Activated naive CD8-positive, alpha-beta T cell (primary cell): Measurements from ENCODE around the gene ATG4A.

ENCODE experiments used
- H3K27ac Mint-ChIP-seq: one replicate; pipeline ENCODE4 v1.8.0; 2021; ENCODE audit warnings: mixed read lengths
- H3K27me3 Mint-ChIP-seq: one replicate; pipeline ENCODE4 v1.8.0; 2021; ENCODE audit warnings: mixed read lengths
- H3K36me3 Mint-ChIP-seq: one replicate; pipeline ENCODE4 v1.8.0; 2021; ENCODE audit warnings: mixed read lengths
- H3K4me1 Mint-ChIP-seq: one replicate; pipeline ENCODE4 v1.8.0; 2021; ENCODE audit warnings: low read depth, mixed read lengths
- H3K4me3 Mint-ChIP-seq: one replicate; pipeline ENCODE4 v1.8.0; 2021; ENCODE audit warnings: mild to moderate bottlenecking, mixed read lengths
- H3K9me3 Mint-ChIP-seq: one replicate; pipeline ENCODE4 v1.8.0; 2021; ENCODE audit warnings: low read depth, mixed read lengths

ATG4A gene

GRCh38 chrX:108091264-108091877 lies at the start of gene ATG4A, which contains the start of gene PSMD10:
TSS of gene ATG4A (plus strand) at chrX:108091778. CDS start at chrX:108091827, 49 bp downstream.
TSS of gene PSMD10 (minus strand) at chrX:108091542. CDS start at chrX:108091520, 22 bp downstream.
- Mint-ChIP-seq H3K36me3 (peaks cover 2% of the 10 kb centered on the region), H3K4me3 (no peak within 1 kb of the TSS), H3K27me3 (no peaks in the 10 kb centered on the region), H3K27ac (no peak within 1 kb of the TSS), H3K9me3 (no peaks in the 10 kb centered on the region), H3K4me1 (peaks cover 15% of the 10 kb centered on the region)

- Mint-ChIP-seq H3K27ac (no peak within 1 kb of the TSS), H3K4me3 (no peak within 1 kb of the TSS), H3K27me3 (no peaks in the 10 kb centered on the region), H3K9me3 (no peaks in the 10 kb centered on the region), H3K36me3 (peaks cover 5% of the 10 kb centered on the region), H3K4me1 (peaks cover 16% of the 10 kb centered on the region)
Observed at GRCh38 chrX:108044554-108045256, 46.9 kb upstream of the ATG4A start, which contains the start of gene VSIG1. TSS of gene VSIG1 (plus strand) at chrX:108045065. CDS start at chrX:108045131, 66 bp downstream.

- Mint-ChIP-seq H3K36me3 (no peaks in the 10 kb centered on the region), H3K4me3 (no peak overlapping the region), H3K9me3 (no peaks in the 10 kb centered on the region), H3K27me3 (no peaks in the 10 kb centered on the region), H3K27ac (no peak overlapping the region), H3K4me1 (peaks cover 12% of the 10 kb centered on the region)
Observed at GRCh38 chrX:108049649-108050048, 41.9 kb upstream of the ATG4A start.

GRCh38 chrX:108053218-108053617 lies 38.4 kb upstream of the ATG4A start:
- Mint-ChIP-seq H3K9me3 (no peaks in the 10 kb centered on the region), H3K27me3 (no peaks in the 10 kb centered on the region), H3K4me3 (no peak overlapping the region), H3K36me3 (no peaks in the 10 kb centered on the region), H3K27ac (no peak overlapping the region), H3K4me1 (peaks cover 12% of the 10 kb centered on the region)

- Mint-ChIP-seq H3K36me3 (peaks cover 2% of the 10 kb centered on the region), H3K4me3 (no peak overlapping the region), H3K9me3 (no peaks in the 10 kb centered on the region), H3K27ac (no peak overlapping the region), H3K27me3 (no peaks in the 10 kb centered on the region), H3K4me1 (peaks cover 14% of the 10 kb centered on the region)
Observed at GRCh38 chrX:108055546-108055945, 36.0 kb upstream of the ATG4A start.

- H3K27me3 Mint-ChIP-seq, result no peaks in the 10 kb centered on the region
- no peak overlapping the region for H3K27ac Mint-ChIP-seq
- no peaks in the 10 kb centered on the region for H3K9me3 Mint-ChIP-seq
- peaks cover 2% of the 10 kb centered on the region for H3K36me3 Mint-ChIP-seq
- H3K4me3 Mint-ChIP-seq, result no peak overlapping the region
- H3K4me1 Mint-ChIP-seq, result peaks cover 6% of the 10 kb centered on the region
Observed at GRCh38 chrX:108059801-108060200, 31.8 kb upstream of the ATG4A start.

- Mint-ChIP-seq H3K27me3 (no peaks in the 10 kb centered on the region), H3K36me3 (no peaks in the 10 kb centered on the region), H3K27ac (no peak overlapping the region), H3K4me3 (no peak overlapping the region), H3K9me3 (no peaks in the 10 kb centered on the region), H3K4me1 (peaks cover 3% of the 10 kb centered on the region)
Observed at GRCh38 chrX:108064001-108064400, 27.6 kb upstream of the ATG4A start.

- Mint-ChIP-seq H3K27ac (no peak overlapping the region), H3K36me3 (no peaks in the 10 kb centered on the region), H3K4me1 (peaks cover 3% of the 10 kb centered on the region), H3K9me3 (no peaks in the 10 kb centered on the region), H3K4me3 (no peak overlapping the region), H3K27me3 (no peaks in the 10 kb centered on the region)
Observed at GRCh38 chrX:108064613-108065012, 27.0 kb upstream of the ATG4A start.

GRCh38 chrX:108068121-108068520 lies 23.5 kb upstream of the ATG4A start:
- peaks cover 11% of the 10 kb centered on the region for H3K4me1 Mint-ChIP-seq
- peak overlapping the region; percentile 10 for H3K27ac Mint-ChIP-seq
- no peak overlapping the region for H3K4me3 Mint-ChIP-seq
- H3K36me3 Mint-ChIP-seq, result no peaks in the 10 kb centered on the region
- no peaks in the 10 kb centered on the region for H3K9me3 Mint-ChIP-seq
- no peaks in the 10 kb centered on the region for H3K27me3 Mint-ChIP-seq

GRCh38 chrX:108070891-108071290 lies 20.7 kb upstream of the ATG4A start:
- Mint-ChIP-seq H3K27me3 (no peaks in the 10 kb centered on the region), H3K27ac (no peak overlapping the region), H3K4me1 (peaks cover 8% of the 10 kb centered on the region), H3K36me3 (no peaks in the 10 kb centered on the region), H3K9me3 (no peaks in the 10 kb centered on the region), H3K4me3 (no peak overlapping the region)

GRCh38 chrX:108071578-108071977 lies 20.0 kb upstream of the ATG4A start:
- Mint-ChIP-seq H3K27ac (peak overlapping the region; percentile 22), H3K36me3 (no peaks in the 10 kb centered on the region), H3K27me3 (no peaks in the 10 kb centered on the region), H3K4me1 (peaks cover 8% of the 10 kb centered on the region), H3K9me3 (no peaks in the 10 kb centered on the region), H3K4me3 (no peak overlapping the region)

- no peaks in the 10 kb centered on the region for H3K36me3 Mint-ChIP-seq
- no peaks in the 10 kb centered on the region for H3K27me3 Mint-ChIP-seq
- H3K4me3 Mint-ChIP-seq, result no peak overlapping the region
- H3K27ac Mint-ChIP-seq, result no peak overlapping the region
- no peaks in the 10 kb centered on the region for H3K9me3 Mint-ChIP-seq
- H3K4me1 Mint-ChIP-seq, result peaks cover 8% of the 10 kb centered on the region
Observed at GRCh38 chrX:108072746-108073145, 18.8 kb upstream of the ATG4A start.

- H3K4me1 Mint-ChIP-seq, result no peaks in the 10 kb centered on the region
- H3K36me3 Mint-ChIP-seq, result no peaks in the 10 kb centered on the region
- H3K27me3 Mint-ChIP-seq, result no peaks in the 10 kb centered on the region
- no peak overlapping the region for H3K4me3 Mint-ChIP-seq
- no peak overlapping the region for H3K27ac Mint-ChIP-seq
- H3K9me3 Mint-ChIP-seq, result no peaks in the 10 kb centered on the region
Observed at GRCh38 chrX:108081110-108081509, 10.5 kb upstream of the ATG4A start.

- H3K9me3 Mint-ChIP-seq, result no peaks in the 10 kb centered on the region
- H3K27me3 Mint-ChIP-seq, result no peaks in the 10 kb centered on the region
- H3K27ac Mint-ChIP-seq, result no peak overlapping the region
- peaks cover 8% of the 10 kb centered on the region for H3K4me1 Mint-ChIP-seq
- no peaks in the 10 kb centered on the region for H3K36me3 Mint-ChIP-seq
- H3K4me3 Mint-ChIP-seq, result no peak overlapping the region
Observed at GRCh38 chrX:108087792-108088191, 3.8 kb upstream of the ATG4A start.

- Mint-ChIP-seq H3K9me3 (no peaks in the 10 kb centered on the region), H3K4me3 (peak overlapping the region; percentile 46), H3K27ac (no peak overlapping the region), H3K36me3 (no peaks in the 10 kb centered on the region), H3K27me3 (no peaks in the 10 kb centered on the region), H3K4me1 (peaks cover 10% of the 10 kb centered on the region)
Observed at GRCh38 chrX:108088511-108088910, 3.1 kb upstream of the ATG4A start.
